K562 (cell line): ENCODE data around the gene RARA. TPM values are rescaled to one million over a fixed set of nuclear protein-coding genes. Genes with fewer than 3 reads are reported as not detected.
A peak's percentile ranks its signal among the peaks of the same experiment; 100 is the strongest.

Experiments
- BCLAF1 ChIP-seq, 2 experiments: fragments of 450-650 bp in 1 of 2; IDR thresholded peaks; 2 replicates each; pipeline ENCODE4 v1.6.1; 2011 to 2017; ENCODE audit warnings: low read depth in 2 of 2, antibody characterized with exemption in 1 of 2, borderline replicate concordance in 1 of 2, low read length in 1 of 2, mild to moderate bottlenecking in 1 of 2, mixed read lengths in 1 of 2; ENCODE audit not compliant: control insufficient read depth in 1 of 2
- GATA2 ChIP-seq: sonication (generic); formaldehyde crosslinking; IDR thresholded peaks from 2 replicates; pipeline ENCODE4 v1.4.0; 2020; ENCODE audit warnings: mild to moderate bottlenecking, missing genetic modification reagents
- GTF2A2 ChIP-seq: IDR thresholded peaks from 2 replicates; pipeline ENCODE4 v1.6.1; 2016; ENCODE audit warnings: mild to moderate bottlenecking, missing genetic modification characterization, missing compliant biosample characterization
- HES1 ChIP-seq: fragments of 450-650 bp; IDR thresholded peaks from 2 replicates; pipeline ENCODE4 v1.6.1; 2016; ENCODE audit warnings: low read depth, mild to moderate bottlenecking, moderate library complexity
- IRF2 ChIP-seq: sonication (generic); formaldehyde crosslinking; IDR thresholded peaks from 2 replicates; pipeline ENCODE4 v1.8.1; 2022; ENCODE audit warnings: mild to moderate bottlenecking, missing genetic modification reagents
- KAT7 ChIP-seq: sonication (generic); formaldehyde crosslinking; IDR thresholded peaks from 2 replicates; pipeline ENCODE4 v1.8.0; 2022; ENCODE audit warnings: missing genetic modification reagents, mild to moderate bottlenecking, borderline replicate concordance
- KAT8 ChIP-seq: fragments of 450-650 bp; IDR thresholded peaks from 2 replicates; pipeline ENCODE4 v1.6.1; 2016; ENCODE audit warnings: low read depth, mild to moderate bottlenecking
- MAFF ChIP-seq: IDR thresholded peaks from 2 replicates; pipeline ENCODE4 v1.6.1; 2012; ENCODE audit warnings: low read length, improper control_type of control experiment
- MTA2 ChIP-seq: fragments of 450-650 bp; IDR thresholded peaks from 2 replicates; pipeline ENCODE4 v1.6.1; 2016; ENCODE audit warnings: low read depth
- NR1H2 ChIP-seq: sonication (generic); formaldehyde crosslinking; IDR thresholded peaks from 2 replicates; pipeline ENCODE4 v1.4.0; 2020; ENCODE audit warnings: mild to moderate bottlenecking, missing genetic modification reagents
- NRF1 ChIP-seq, 2 experiments: fragments of 450-650 bp; IDR thresholded peaks in 1 of 2; conservative IDR thresholded peaks in 1 of 2; 2 replicates each; pipeline ENCODE4 v1.6.1; 2014; ENCODE audit warnings: mild to moderate bottlenecking in 2 of 2
- OTX1 ChIP-seq: fragments of 450-650 bp; formaldehyde crosslinking; IDR thresholded peaks from 2 replicates; pipeline ENCODE4 v1.4.0; 2022; ENCODE audit warnings: mild to moderate bottlenecking
- RBM25 ChIP-seq: fragments of 200-400 bp; formaldehyde crosslinking; IDR thresholded peaks from 2 replicates; pipeline ENCODE4 v1.6.1; 2018; ENCODE audit warnings: low read length, low read depth, moderate library complexity; ENCODE audit not compliant: severe bottlenecking
- RBM39 ChIP-seq: fragments of 200-400 bp; formaldehyde crosslinking; optimal IDR thresholded peaks from 2 replicates; pipeline ENCODE3; 2018; ENCODE audit warnings: low read depth, low read length
- SOX6 ChIP-seq: fragments of 450-650 bp; IDR thresholded peaks from 2 replicates; pipeline ENCODE4 v1.6.1; 2014; ENCODE audit warnings: mild to moderate bottlenecking
- SRSF3 ChIP-seq: fragments of 200-400 bp; formaldehyde crosslinking; IDR thresholded peaks from 2 replicates; pipeline ENCODE4 v1.6.1; 2016; ENCODE audit warnings: mild to moderate bottlenecking, low read length, moderate library complexity; ENCODE audit not compliant: insufficient read depth
- USF2 ChIP-seq: sonication (generic); formaldehyde crosslinking; IDR thresholded peaks from 2 replicates; pipeline ENCODE4 v1.5.0; 2020; ENCODE audit warnings: missing genetic modification reagents
- ZC3H4 ChIP-seq: sonication (generic); formaldehyde crosslinking; IDR thresholded peaks from 2 replicates; pipeline ENCODE4 v1.9.0; 2021; ENCODE audit warnings: missing genetic modification reagents, borderline replicate concordance
- ZC3H8 ChIP-seq: fragments of 450-650 bp; IDR thresholded peaks from 2 replicates; pipeline ENCODE4 v1.6.1; 2017
- ZKSCAN8 ChIP-seq: fragments of 200-800 bp; sonication (Bioruptor generic); IDR thresholded peaks from 2 replicates; pipeline ENCODE4 v1.6.1; 2016; ENCODE audit warnings: missing genetic modification characterization, missing compliant biosample characterization
- ZNF124 ChIP-seq: sonication (generic); formaldehyde crosslinking; IDR thresholded peaks from 2 replicates; pipeline ENCODE4 v1.8.1; 2022; ENCODE audit warnings: missing genetic modification reagents
- ZNF449 ChIP-seq: fragments of 250-450 bp; sonication (Bioruptor Pico); IDR thresholded peaks from 2 replicates; pipeline ENCODE4 v1.8.0; 2022; ENCODE audit warnings: moderate library complexity, mild to moderate bottlenecking, inconsistent platforms
- ZNF561 ChIP-seq: fragments of 450-650 bp; formaldehyde crosslinking; conservative IDR thresholded peaks from 2 replicates; pipeline ENCODE4 v1.4.0; 2020; ENCODE audit warnings: mild to moderate bottlenecking, moderate library complexity
- polyA plus RNA-seq, 8 experiments: library from polyadenylated mRNA; depleted of rRNA in 4 of 8; stranded (reverse) in 5 of 8; unstranded in 3 of 8; fragments of >200 nt; fragmentation: Nextera tagmentation in 2 of 8; fragmentation: Illumina TruSeq in 1 of 8; extraction: Ambion mirVana in 2 of 8; extraction: Trizol in 1 of 8; gene quantifications; 2 replicates each; pipeline versions ENCODE4 v1.2.1 to v1.2.3, GENCODE V29; 2011 to 2014; ENCODE audit warnings: inconsistent platforms in 1 of 8, missing spikeins in 1 of 8
- total RNA-seq, 7 experiments: library from RNA; depleted of rRNA in 6 of 7; stranded (reverse); fragments of >200 nt in 6 of 7; fragmentation: Illumina TruSeq in 2 of 7; extraction: Trizol in 2 of 7; gene quantifications; 2 replicates each; pipeline versions ENCODE4 v1.2.1 to v1.2.3, GENCODE V29; 2011 to 2021; ENCODE audit warnings: low replicate concordance in 1 of 7

Gene RARA
- total and polyA plus RNA-seq, 9 of the 15 experiments (the other 6 are each of a cell fraction or from before 2014, with no cell fraction given) = 0.10 to 28.0 (median 7.9) TPM

- no peak for TF ChIP-seq ZNF449 (CRISPR knock-in tag)
- no peak for TF ChIP-seq BCLAF1 (IDR thresholded peaks at IDR 0.05; ENCODE audit: borderline replicate concordance in 1 of 2, control insufficient read depth in 1 of 2, low read depth in 2 of 2, low read length in 1 of 2)
- TF ChIP-seq MTA2 = no peak
- no peak for TF ChIP-seq SRSF3
- no peak for TF ChIP-seq SOX6
- TF ChIP-seq ZC3H4 = no peak
- TF ChIP-seq IRF2 (CRISPR knock-in tag) = no peak
- TF ChIP-seq NRF1 (conservative IDR thresholded peaks at IDR 0.05 in 1 of 2, IDR thresholded peaks at IDR 0.05 in 1 of 2) = peak; percentile 89 to 90
- no peak for TF ChIP-seq KAT7 (CRISPR knock-in tag)
- no peak for TF ChIP-seq GATA2 (CRISPR knock-in tag)
- TF ChIP-seq ZNF124 (CRISPR knock-in tag) = no peak
- TF ChIP-seq ZKSCAN8 (CRISPR knock-in tag) = no peak
- no peak for TF ChIP-seq OTX1 (CRISPR knock-in tag)
- no peak for TF ChIP-seq ZNF561
- TF ChIP-seq HES1 = no peak
- TF ChIP-seq NR1H2 = no peak
- TF ChIP-seq USF2 (CRISPR knock-in tag) = peak; percentile 92
- TF ChIP-seq ZC3H8 = no peak
- no peak for TF ChIP-seq GTF2A2 (tag)
- TF ChIP-seq RBM25 = no peak
- TF ChIP-seq MAFF = no peak
- TF ChIP-seq RBM39 = no peak
- no peak for TF ChIP-seq KAT8
These were observed 9.2 kb downstream of the RARA start (continued) for GRCh38 chr17:40317880-40318829.
